Activated CD4-positive, alpha-beta T cell treated with anti-CD3 and anti-CD28 coated beads, Interleukin-2, amount 50 U/mL, for 48 hours (primary cell): Measurements from ENCODE around the gene LCE3C.
"Not testable (repeated sequence)": the region's sequence is repeated elsewhere in the genome, so short reads cannot be mapped to it uniquely, and the experiment has no call there.

Experiments
- DNase-seq, 2 experiments: peaks; one replicate each; pipeline ENCODE4 v3.0.0-alpha.2; 2020

Gene LCE3C

GRCh38 chr1:152599934-152600333, at the start of gene LCE3C:
LCE3C (plus strand) TSS chr1:152600234; CDS start chr1:152600732, 498 bp downstream.
- DNase-seq, result no peak

- no peak for DNase-seq
Observed at GRCh38 chr1:152565115-152565514, 34.9 kb upstream of the LCE3C start.

GRCh38 chr1:152565535-152566215, 34.4 kb upstream of the LCE3C start:
- DNase-seq, result no peak

GRCh38 chr1:152566681-152567080, 33.4 kb upstream of the LCE3C start, which contains the start of gene LCE3E:
LCE3E (minus strand) TSS chr1:152566780; CDS start chr1:152566208, 572 bp downstream.
- DNase-seq, result no peak

GRCh38 chr1:152577168-152577567, 22.9 kb upstream of the LCE3C start:
- DNase-seq, result peak in 1 of 2 experiments; percentile 19

GRCh38 chr1:152579526-152579925, 20.5 kb upstream of the LCE3C start:
- DNase-seq, result not testable (repeated sequence)

- no peak for DNase-seq
Observed at GRCh38 chr1:152580433-152580832, 19.6 kb upstream of the LCE3C start, which contains the start of gene LCE3D. LCE3D (minus strand) TSS chr1:152580516; CDS start chr1:152579936, 580 bp downstream.

GRCh38 chr1:152582647-152583046, 17.4 kb upstream of the LCE3C start:
- DNase-seq, result no peak

GRCh38 chr1:152585586-152585985, 14.4 kb upstream of the LCE3C start:
- no peak for DNase-seq

GRCh38 chr1:152596986-152597385, 3.0 kb upstream of the LCE3C start:
- no peak for DNase-seq

GRCh38 chr1:152613511-152613910, 13.5 kb downstream of the LCE3C start, which contains the start of gene LCE3B:
LCE3B (plus strand) TSS chr1:152613811; CDS start chr1:152613811, 0 bp downstream.
- no peak for DNase-seq

- no peak for DNase-seq
Observed at GRCh38 chr1:152621993-152622392, 22.0 kb downstream of the LCE3C start.

- DNase-seq, result no peak
Observed at GRCh38 chr1:152622803-152623202, 22.8 kb downstream of the LCE3C start, which contains the start of gene LCE3A. LCE3A (minus strand) TSS chr1:152623103; CDS start chr1:152623103, 0 bp downstream.

- DNase-seq, result peak; percentile 33 to 44
Observed at GRCh38 chr1:152623203-152623844, 23.3 kb downstream of the LCE3C start.

GRCh38 chr1:152626744-152627143, 26.7 kb downstream of the LCE3C start:
- DNase-seq, result no peak

- no peak for DNase-seq
Observed at GRCh38 chr1:152630596-152630995, 30.6 kb downstream of the LCE3C start.

GRCh38 chr1:152640351-152640750, 40.3 kb downstream of the LCE3C start:
- no peak for DNase-seq

GRCh38 chr1:152643945-152644344, 43.9 kb downstream of the LCE3C start:
- no peak for DNase-seq

- DNase-seq, result no peak
Observed at GRCh38 chr1:152645146-152645545, 45.1 kb downstream of the LCE3C start.

- DNase-seq, result no peak
Observed at GRCh38 chr1:152646656-152647055, 46.6 kb downstream of the LCE3C start.
